Measurements from ENCODE around the gene SPATS2.
A peak's percentile ranks its signal among the peaks of the same experiment; 100 is the strongest.

The SPATS2 gene

GRCh38 chr12:49560695-49561094 lies 193.4 kb downstream of the SPATS2 start:
- DNase-seq, result no peak

GRCh38 chr12:49562233-49562632 lies 195.0 kb downstream of the SPATS2 start:
- DNase-seq, result no peak

GRCh38 chr12:49562831-49563230 lies 195.6 kb downstream of the SPATS2 start:
- DNase-seq, result no peak

GRCh38 chr12:49563951-49564685 lies 196.9 kb downstream of the SPATS2 start:
- DNase-seq, result no peak

- no peak for DNase-seq
Observed at GRCh38 chr12:49564686-49565405, 197.6 kb downstream of the SPATS2 start.

- DNase-seq, result no peak
Observed at GRCh38 chr12:49565406-49566265, 198.4 kb downstream of the SPATS2 start.

GRCh38 chr12:49566361-49566760 lies 199.1 kb downstream of the SPATS2 start:
- DNase-seq, result no peak

GRCh38 chr12:49567302-49567610 lies 200.0 kb downstream of the SPATS2 start:
- DNase-seq, result no peak

- peak; percentile 69 for DNase-seq
Observed at GRCh38 chr12:49567611-49568441, 200.6 kb downstream of the SPATS2 start, which contains the start of gene MCRS1. Gene MCRS1 (minus strand): TSS chr12:49568142. CDS start chr12:49566731, 1,411 bp downstream.

GRCh38 chr12:49568442-49569162 lies 201.3 kb downstream of the SPATS2 start:
- DNase-seq, result no peak

Measured in NCI-H1694 (cell line).